Activated CD8-positive, alpha-beta memory T cell treated with anti-CD3 and anti-CD28 coated beads for 36 hours (primary cell): ENCODE measurements around the gene LYSET. TPM values are rescaled to one million over a fixed set of nuclear protein-coding genes. Genes with fewer than 3 reads are reported as not detected.
"Not testable (repeated sequence)": the region's sequence is repeated elsewhere in the genome, so short reads cannot be mapped to it uniquely, and the experiment has no call there.

Experiments
- CTCF ChIA-PET: fragments of 350-600 bp; sonication (Branson Sonifier 250); formaldehyde crosslinking; loops from one replicate; lab custom pipeline; 2021; ENCODE audit warnings: antibody characterized with exemption; lab: Charles Lee
- POLR2A ChIA-PET: fragments of 350-600 bp; sonication (Branson Sonifier 250); formaldehyde crosslinking; loops from one replicate; lab custom pipeline; 2021; ENCODE audit warnings: antibody characterized with exemption; lab: Charles Lee
- total RNA-seq, 2 experiments: library from RNA; stranded (reverse); gene quantifications; one replicate each; pipeline ENCODE4 v1.2.3, GENCODE V29; 2021

Gene LYSET, protein sequence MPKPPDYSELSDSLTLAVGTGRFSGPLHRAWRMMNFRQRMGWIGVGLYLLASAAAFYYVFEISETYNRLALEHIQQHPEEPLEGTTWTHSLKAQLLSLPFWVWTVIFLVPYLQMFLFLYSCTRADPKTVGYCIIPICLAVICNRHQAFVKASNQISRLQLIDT
- 10 to 100 TPM; 16.6 to 18.8 TPM for total RNA-seq

DNA sequence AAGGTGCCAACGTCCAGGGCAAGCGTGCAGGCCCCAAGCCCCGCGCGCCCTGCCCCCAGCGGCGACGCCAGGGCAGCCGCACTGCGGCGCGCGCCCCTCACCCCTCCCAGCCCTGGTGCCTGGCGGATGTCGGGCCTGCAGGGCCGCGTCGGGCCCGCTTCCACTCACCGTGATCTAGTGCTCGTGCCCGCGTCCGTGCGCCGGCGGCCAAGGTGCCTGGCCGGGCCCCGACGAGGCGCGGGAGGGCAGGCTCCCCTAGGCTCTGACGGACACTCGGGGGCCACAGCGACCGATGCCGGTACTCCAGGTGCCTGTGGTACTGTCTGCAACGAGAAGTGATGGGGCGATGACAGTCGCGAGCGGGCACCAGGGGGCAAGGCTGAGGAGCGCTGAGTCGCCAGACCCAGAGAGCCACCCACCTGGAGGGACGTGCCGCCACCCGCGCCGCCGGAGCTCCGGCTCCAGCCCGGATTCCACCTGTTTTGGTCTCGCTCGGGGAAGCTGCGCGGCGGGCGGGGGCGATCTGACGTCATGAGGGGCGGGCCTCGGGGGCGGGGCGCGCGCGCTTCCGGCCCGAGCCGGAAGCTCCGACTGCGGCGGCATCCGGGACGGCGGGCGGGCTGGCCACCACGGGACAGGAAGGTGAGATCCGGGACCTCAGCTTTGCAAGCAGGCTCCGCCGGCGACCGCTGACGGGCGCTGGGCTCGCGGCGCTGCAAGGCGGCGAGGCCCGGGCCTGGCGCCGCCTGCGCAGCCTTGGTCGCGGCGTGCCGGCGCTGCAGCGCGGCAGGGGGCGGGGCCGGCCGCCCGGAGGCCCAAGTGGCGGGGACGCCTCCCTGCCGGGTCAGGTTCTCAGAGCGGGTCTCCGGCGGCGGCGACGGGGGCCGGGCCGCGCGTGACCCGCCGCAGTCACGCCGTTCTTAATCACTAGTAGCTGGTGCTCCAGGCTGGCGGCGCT lies at the start of gene LYSET, which contains the start of gene MOAP1:
LYSET (plus strand) TSS at position 927 of the 958 bp plus-strand sequence. CDS start 89 bp downstream, outside the sequence.
MOAP1 (minus strand) TSS at position 507 of the 958 bp plus-strand sequence. CDS start 655 bp downstream, outside the sequence.
- ChIA-PET CTCF (interaction anchor here (0.7 to 1.3 kb wide), 5 partner anchors 22 to 145 kb away, joined by 3 to 7 read pairs (median 5); partner anchors contain the start of genes GON7 and UBR7), POLR2A (interaction anchor here (1.0 to 2.6 kb wide), 3 partner anchors 22 to 70 kb away, joined by 4 to 27 read pairs (median 7); partner anchors contain the start of genes GON7 and UBR7)

DNA sequence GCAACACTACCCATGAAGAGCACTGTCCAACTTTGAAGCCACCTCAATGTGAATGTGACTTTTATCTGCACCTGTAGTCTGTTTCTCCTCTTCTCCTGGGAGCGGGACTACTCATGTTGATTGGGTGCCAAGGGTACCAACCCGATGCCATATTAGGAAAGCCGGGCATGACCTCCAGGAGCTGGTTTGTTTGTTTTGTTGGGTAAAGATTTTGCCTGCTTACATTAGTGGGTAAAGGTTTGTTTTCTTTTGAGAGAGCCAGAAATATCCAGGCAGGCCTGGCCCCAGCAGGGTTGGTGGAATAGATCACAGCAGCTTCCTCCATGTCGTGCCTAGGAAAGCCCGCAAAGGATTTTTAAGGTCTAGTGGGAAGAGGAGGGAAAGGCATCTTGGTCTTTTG lies 49.7 kb upstream of the LYSET start:
- POLR2A ChIA-PET, result no interaction called here
- CTCF ChIA-PET, result interaction anchor here (4.3 kb wide), 1 partner anchor 183 kb away, joined by 22 read pairs; no protein-coding TSS in a partner anchor

DNA sequence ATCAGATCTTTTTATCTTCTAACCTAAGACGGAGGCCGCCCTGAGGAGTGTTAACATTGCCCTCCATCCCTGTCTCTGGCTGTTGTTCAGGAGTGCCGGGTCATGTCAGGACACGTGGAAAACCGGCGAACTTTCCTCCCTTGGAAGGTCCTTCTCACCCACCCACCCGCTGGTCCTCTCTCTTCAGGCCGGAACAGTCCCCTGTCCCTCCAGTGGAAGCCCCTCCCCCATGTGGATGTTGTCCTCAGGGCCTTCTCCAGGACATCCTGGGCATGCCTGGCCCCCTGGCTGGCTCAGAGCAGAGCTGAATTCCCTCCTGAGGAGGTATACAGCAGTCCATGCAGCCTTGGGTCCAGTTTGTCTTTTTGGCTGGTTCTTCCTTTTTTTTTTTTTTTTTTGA lies 49.1 kb upstream of the LYSET start:
- ChIA-PET CTCF (interaction anchor here (2.5 to 4.3 kb wide), 2 partner anchors 22 to 184 kb away, joined by 8 to 22 read pairs; no protein-coding TSS in a partner anchor), POLR2A (no interaction called here)

- CTCF ChIA-PET, result interaction anchor here (2.5 to 4.3 kb wide), 2 partner anchors 23 to 184 kb away, joined by 8 to 22 read pairs; no protein-coding TSS in a partner anchor
- POLR2A ChIA-PET, result not testable (repeated sequence)
Measured at GRCh38 chr14:93136508-93136907, 48.6 kb upstream of the LYSET start.

- ChIA-PET POLR2A (no interaction called here), CTCF (interaction anchor here (1.2 to 4.3 kb wide), 4 partner anchors 21 to 186 kb away, joined by 3 to 22 read pairs (median 6); no protein-coding TSS in a partner anchor)
Measured at GRCh38 chr14:93137864-93138263, 47.3 kb upstream of the LYSET start.

GRCh38 chr14:93142854-93143652 lies 42.1 kb upstream of the LYSET start:
- POLR2A ChIA-PET, result no interaction called here

DNA sequence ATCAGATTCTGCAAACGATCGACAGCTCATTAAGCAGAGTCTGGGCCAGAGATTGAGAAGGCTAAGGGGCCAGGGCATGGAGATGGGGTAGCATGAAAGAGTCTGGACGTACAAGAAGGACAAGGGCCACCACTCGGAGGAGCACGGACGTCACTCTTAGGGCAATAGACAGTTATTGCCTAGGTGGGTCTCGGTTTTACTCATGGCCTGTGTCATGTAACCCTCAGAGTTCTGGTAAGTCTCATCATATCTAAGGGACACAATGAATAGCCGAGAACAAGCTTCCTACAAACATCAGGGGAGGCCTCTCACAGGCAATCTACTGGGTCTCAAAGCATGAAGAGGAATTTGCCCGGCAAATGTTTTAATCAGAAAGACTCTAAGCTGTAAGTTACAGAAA lies 39.0 kb upstream of the LYSET start:
- POLR2A ChIA-PET, result interaction anchor here (0.6 to 1.2 kb wide), 3 partner anchors 10 to 80 kb away, joined by 3 to 7 read pairs (median 4); partner anchors contain the start of genes LYSET and MOAP1
- CTCF ChIA-PET, result interaction anchor here (0.9 to 4.2 kb wide), 8 partner anchors 14 to 194 kb away, joined by 3 to 21 read pairs (median 4); partner anchors contain the start of genes LYSET and MOAP1

More at GRCh38 chr14:93142854-93143652, 42.1 kb upstream of the LYSET start:
- CTCF ChIA-PET, result interaction anchor here (1.8 kb wide), 1 partner anchor 30 kb away, joined by 6 read pairs; no protein-coding TSS in a partner anchor

- ChIA-PET POLR2A (no interaction called here), CTCF (no interaction called here)
Measured at GRCh38 chr14:93148979-93149378, 36.1 kb upstream of the LYSET start.

- POLR2A ChIA-PET, result no interaction called here
- CTCF ChIA-PET, result no interaction called here
Measured at GRCh38 chr14:93150227-93151208, 34.6 kb upstream of the LYSET start.

DNA sequence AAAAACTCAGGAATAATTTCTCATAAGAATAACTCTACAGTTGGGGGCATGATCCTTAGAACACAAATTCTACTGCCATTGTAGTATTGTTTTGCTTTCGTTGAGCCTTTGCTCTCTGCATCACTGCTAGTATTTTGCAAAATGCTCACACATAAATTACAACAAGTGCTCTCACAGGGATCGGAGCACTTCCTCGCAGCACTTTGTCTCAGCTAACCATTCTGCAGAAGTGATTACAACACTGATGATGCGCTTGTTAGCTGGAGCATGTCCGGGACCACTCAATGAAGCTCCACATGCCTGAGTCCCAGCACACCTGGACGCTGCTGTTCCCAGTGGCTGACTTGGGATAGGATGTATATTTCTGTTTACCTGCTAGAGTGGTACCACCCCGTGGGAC lies 32.0 kb upstream of the LYSET start:
- POLR2A ChIA-PET, result no interaction called here
- CTCF ChIA-PET, result no interaction called here

DNA sequence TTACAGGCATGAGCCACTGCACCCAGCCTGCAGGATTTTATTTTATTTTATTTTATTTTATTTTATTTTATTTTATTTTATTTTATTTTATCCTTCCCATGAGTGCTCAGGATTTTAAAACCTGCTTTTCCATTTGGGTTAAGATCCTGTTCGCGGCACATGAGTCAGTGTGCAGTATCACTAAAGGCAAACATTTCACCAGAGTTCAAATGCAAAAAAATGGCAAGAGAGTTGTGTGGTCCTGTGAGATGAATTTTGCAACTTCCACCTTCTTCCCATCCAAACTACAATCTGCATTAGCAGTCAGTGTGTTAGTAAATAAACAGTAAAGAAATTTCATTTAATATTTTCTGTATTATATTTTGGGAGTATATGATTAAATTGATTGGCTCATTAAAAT lies 29.4 kb upstream of the LYSET start:
- CTCF ChIA-PET, result no interaction called here
- POLR2A ChIA-PET, result interaction anchor here (0.6 kb wide), 1 partner anchor 10 kb away, joined by 4 read pairs; no protein-coding TSS in a partner anchor

DNA sequence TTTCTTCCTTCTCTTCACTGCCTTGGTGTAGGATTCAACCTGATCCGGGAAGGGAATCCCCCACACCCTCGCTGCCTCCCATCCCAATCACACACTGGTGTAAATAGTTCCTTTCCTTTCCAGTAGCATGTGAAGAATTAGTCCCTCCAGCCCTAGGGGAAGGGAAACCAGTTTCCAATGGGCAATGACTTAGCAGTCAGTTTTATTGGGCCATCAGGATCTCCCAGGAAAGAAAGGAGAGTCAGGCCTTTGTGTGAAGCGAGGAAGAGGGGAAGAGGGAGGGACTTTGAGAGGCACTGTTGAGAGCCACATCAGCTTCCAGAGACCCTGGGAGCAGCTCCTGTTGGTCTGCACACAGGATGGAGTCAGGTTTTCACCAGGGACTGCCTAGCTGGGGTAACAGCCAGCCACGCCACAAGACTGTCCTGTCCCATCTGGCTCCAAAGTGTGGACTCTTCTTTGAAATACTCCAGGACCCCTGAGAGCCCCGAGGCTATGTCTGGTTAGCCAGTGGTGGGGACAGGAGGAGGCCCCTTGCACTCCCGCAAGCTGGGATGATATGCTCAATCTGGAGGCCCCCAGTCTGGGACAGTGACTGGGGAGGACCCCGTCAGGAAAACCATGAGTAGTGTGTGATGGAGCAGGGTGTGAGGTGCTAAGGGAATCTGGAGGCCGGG lies 28.3 kb upstream of the LYSET start:
- ChIA-PET CTCF (interaction anchor here (1.1 kb wide), 1 partner anchor 44 kb away, joined by 3 read pairs; no protein-coding TSS in a partner anchor), POLR2A (interaction anchor here (0.7 kb wide), 1 partner anchor 11 kb away, joined by 3 read pairs; no protein-coding TSS in a partner anchor)

DNA sequence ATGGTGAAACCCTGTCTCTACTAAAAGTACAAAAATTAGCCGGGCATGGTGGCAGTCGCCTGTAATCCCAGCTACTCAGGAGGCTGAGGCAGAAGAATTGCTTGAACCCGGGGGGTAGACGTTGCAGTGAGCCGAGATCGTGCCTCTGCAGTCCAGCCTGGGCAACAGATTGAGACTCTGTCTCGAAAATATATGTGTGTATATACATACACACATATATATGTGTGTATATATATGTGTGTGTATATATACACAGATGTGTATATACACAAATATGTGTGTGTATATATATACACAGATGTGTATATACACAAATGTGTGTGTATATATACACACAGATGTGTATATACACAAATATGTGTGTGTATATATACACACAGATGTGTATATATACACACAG lies 26.8 kb upstream of the LYSET start:
- CTCF ChIA-PET, POLR2A ChIA-PET: not testable (repeated sequence)

DNA sequence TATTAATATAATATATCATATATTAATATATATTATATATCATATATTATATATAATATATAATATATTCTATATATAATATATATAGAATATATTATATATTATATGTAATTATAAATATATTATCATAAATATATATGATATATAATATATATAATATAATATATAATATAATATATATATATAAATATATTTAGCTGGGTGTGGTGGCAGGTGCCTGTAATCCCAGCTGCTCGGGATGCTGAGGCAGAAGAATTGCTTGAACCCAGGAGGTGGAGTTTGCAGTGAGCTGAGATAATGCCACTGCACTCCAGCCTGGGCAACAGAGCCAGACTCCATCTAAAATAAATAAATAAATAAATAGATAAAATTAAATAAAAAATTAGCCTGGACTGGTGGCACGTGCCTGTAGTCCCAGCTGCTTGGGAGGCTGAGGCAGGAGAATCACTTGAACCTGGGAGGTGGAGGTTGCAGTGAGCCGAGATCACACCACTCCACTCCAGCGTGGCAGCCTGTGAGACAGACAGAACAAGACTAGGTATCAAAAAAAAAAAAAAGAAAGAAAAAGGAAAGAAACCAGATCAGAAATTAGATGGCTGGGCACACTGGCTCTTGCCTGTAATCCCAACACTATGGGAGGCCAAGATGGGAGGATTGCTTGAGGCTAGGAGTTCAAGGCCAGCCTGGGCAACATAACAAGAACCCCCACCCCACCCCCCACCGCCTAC lies 25.3 kb upstream of the LYSET start:
- POLR2A ChIA-PET, result not testable (repeated sequence)
- CTCF ChIA-PET, result interaction anchor here (0.7 to 2.1 kb wide), 5 partner anchors 14 to 78 kb away, joined by 3 to 9 read pairs (median 4); no protein-coding TSS in a partner anchor

DNA sequence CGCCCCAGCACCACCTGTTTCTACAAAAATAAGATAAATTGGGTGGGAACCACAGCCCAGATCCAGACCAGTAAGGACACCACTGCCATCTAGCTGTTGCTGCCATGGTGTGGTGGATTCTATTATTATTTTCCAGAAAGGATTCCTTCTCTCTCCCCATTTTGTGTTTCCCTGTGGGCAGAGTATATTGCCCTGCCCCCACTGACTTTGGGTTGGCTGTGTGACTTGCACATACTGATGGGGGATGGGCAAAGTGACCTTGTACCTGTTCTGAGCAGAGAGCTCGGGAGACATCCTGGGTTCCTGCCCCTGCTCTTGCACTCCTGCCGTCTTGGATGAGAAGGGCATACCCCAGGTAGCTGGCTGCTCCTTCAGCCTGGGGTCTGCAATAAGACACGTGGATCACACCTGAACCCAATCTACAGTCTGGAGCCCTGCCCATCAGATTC lies 24.7 kb upstream of the LYSET start:
- CTCF ChIA-PET, result interaction anchor here (0.6 to 2.1 kb wide), 5 partner anchors 14 to 181 kb away, joined by 3 to 9 read pairs (median 4); no protein-coding TSS in a partner anchor
- POLR2A ChIA-PET, result no interaction called here
